ENCODE results near the gene IRAK2.

Gene IRAK2

GRCh38 chr3:10255835-10256234 is 91.1 kb downstream of the IRAK2 start:
- Histone ChIP-seq H3K36me3 (ENCODE audit: insufficient read depth, low read length) (peaks cover 22% of the 10 kb centered on the region; the same call in 1 of the 2 replicates), H2AFZ (ENCODE audit: low read length) (no peak overlapping the region), H3K4me1 (ENCODE audit: insufficient read depth, low read length, poor library complexity, severe bottlenecking) (peaks cover 36% of the 10 kb centered on the region), H3K9me2 (replicated peaks; ENCODE audit: low read depth, low read length) (no peaks in the 10 kb centered on the region), H3K79me2 (ENCODE audit: insufficient read depth, low read length) (peaks cover 94% of the 10 kb centered on the region), H3F3A (ENCODE audit: low read depth) (no peaks in the 10 kb centered on the region), H4K20me1 (ENCODE audit: insufficient read depth, low read length, poor library complexity, severe bottlenecking) (peaks cover 47% of the 10 kb centered on the region), H3K4me2 (ENCODE audit: low read depth, low read length, poor library complexity, severe bottlenecking) (peak overlapping the region; percentile 66), H3K9ac (ENCODE audit: low read depth, low read length, poor library complexity, severe bottlenecking) (no peak overlapping the region), H3K9me3 (ENCODE audit: insufficient read depth, low read depth, low read length) (no peaks in the 10 kb centered on the region), H3K4me3 (ENCODE audit: low read length, poor library complexity, severe bottlenecking) (no peak overlapping the region), H3K27me3 (ENCODE audit: insufficient read depth, low read length, poor library complexity, severe bottlenecking) (no peaks in the 10 kb centered on the region)
- TF ChIP-seq EZH2phosphoT487 (IDR thresholded peaks at IDR 0.05; ENCODE audit: borderline replicate concordance) (no peak), CTCF (conservative IDR thresholded peaks at IDR 0.05; ENCODE audit: low read length) (no peak)

- Histone ChIP-seq H3K4me1 (ENCODE audit: insufficient read depth, low read length, poor library complexity, severe bottlenecking) (peaks cover 25% of the 10 kb centered on the region), H3K9ac (ENCODE audit: low read depth, low read length, poor library complexity, severe bottlenecking) (no peak overlapping the region), H3K4me3 (ENCODE audit: low read length, poor library complexity, severe bottlenecking) (no peak overlapping the region), H4K20me1 (ENCODE audit: insufficient read depth, low read length, poor library complexity, severe bottlenecking) (peaks cover 43% of the 10 kb centered on the region), H3F3A (ENCODE audit: low read depth) (no peaks in the 10 kb centered on the region), H3K9me3 (ENCODE audit: insufficient read depth, low read depth, low read length) (no peaks in the 10 kb centered on the region), H3K79me2 (ENCODE audit: insufficient read depth, low read length) (peaks cover 95% of the 10 kb centered on the region), H3K36me3 (ENCODE audit: insufficient read depth, low read length) (peaks cover 44% of the 10 kb centered on the region), H3K27me3 (ENCODE audit: insufficient read depth, low read length, poor library complexity, severe bottlenecking) (no peaks in the 10 kb centered on the region), H3K9me2 (replicated peaks; ENCODE audit: low read depth, low read length) (no peaks in the 10 kb centered on the region), H3K4me2 (ENCODE audit: low read depth, low read length, poor library complexity, severe bottlenecking) (peak overlapping the region; percentile 38), H2AFZ (ENCODE audit: low read length) (no peak overlapping the region)
- TF ChIP-seq EZH2phosphoT487 (IDR thresholded peaks at IDR 0.05; ENCODE audit: borderline replicate concordance), result no peak
- TF ChIP-seq CTCF (conservative IDR thresholded peaks at IDR 0.05; ENCODE audit: low read length), result no peak
Observed at GRCh38 chr3:10259036-10259435, 94.3 kb downstream of the IRAK2 start.

- Histone ChIP-seq H3K4me1 (ENCODE audit: insufficient read depth, low read length, poor library complexity, severe bottlenecking) (peaks cover 24% of the 10 kb centered on the region), H3K79me2 (ENCODE audit: insufficient read depth, low read length) (peaks cover 95% of the 10 kb centered on the region), H3F3A (ENCODE audit: low read depth) (no peaks in the 10 kb centered on the region), H3K27me3 (ENCODE audit: insufficient read depth, low read length, poor library complexity, severe bottlenecking) (no peaks in the 10 kb centered on the region), H3K9me3 (ENCODE audit: insufficient read depth, low read depth, low read length) (no peaks in the 10 kb centered on the region), H4K20me1 (ENCODE audit: insufficient read depth, low read length, poor library complexity, severe bottlenecking) (peaks cover 43% of the 10 kb centered on the region), H2AFZ (ENCODE audit: low read length) (no peak overlapping the region), H3K36me3 (ENCODE audit: insufficient read depth, low read length) (peaks cover 49% of the 10 kb centered on the region), H3K9ac (ENCODE audit: low read depth, low read length, poor library complexity, severe bottlenecking) (no peak overlapping the region), H3K4me3 (ENCODE audit: low read length, poor library complexity, severe bottlenecking) (no peak overlapping the region), H3K9me2 (replicated peaks; ENCODE audit: low read depth, low read length) (no peaks in the 10 kb centered on the region), H3K4me2 (ENCODE audit: low read depth, low read length, poor library complexity, severe bottlenecking) (no peak overlapping the region)
- no peak for TF ChIP-seq EZH2phosphoT487 (IDR thresholded peaks at IDR 0.05; ENCODE audit: borderline replicate concordance)
- TF ChIP-seq CTCF (conservative IDR thresholded peaks at IDR 0.05; ENCODE audit: low read length), result no peak
Observed at GRCh38 chr3:10259798-10260197, 95.1 kb downstream of the IRAK2 start.
